Neural progenitor cell (in vitro differentiated cells): ENCODE measurements around the gene GPR82. TPM values are rescaled to one million over a fixed set of nuclear protein-coding genes. Genes with fewer than 3 reads are reported as not detected.

Experiments
- DNase-seq: peaks from one replicate; pipeline ENCODE4 v3.0.0-alpha.2; 2016; ENCODE audit warnings: low spot score
- H2AFZ ChIP-seq: fragments of 200-600 bp; sonication (generic); replicated peaks from 2 replicates; pipeline ENCODE4 v1.6.1; 2016; ENCODE audit warnings: antibody characterized with exemption
- H3F3A ChIP-seq: fragments of 200-600 bp; sonication (generic); 2 replicates; pipeline ENCODE4 v1.6.1; 2016; ENCODE audit warnings: antibody characterized with exemption, low read depth
- H3K27ac ChIP-seq: fragments of 200-600 bp; sonication (generic); 2 replicates; pipeline ENCODE4 v1.5.1; 2016; ENCODE audit warnings: mild to moderate bottlenecking
- H3K27me3 ChIP-seq: fragments of 200-600 bp; sonication (generic); 2 replicates; pipeline ENCODE4 v1.6.1; 2016; ENCODE audit warnings: mild to moderate bottlenecking, moderate library complexity
- H3K36me3 ChIP-seq: fragments of 200-600 bp; sonication (generic); 2 replicates; pipeline ENCODE4 v1.5.1; 2016
- H3K4me1 ChIP-seq: fragments of 200-600 bp; sonication (generic); 2 replicates; pipeline ENCODE4 v1.6.1; 2016; ENCODE audit warnings: mixed run types
- H3K4me2 ChIP-seq: fragments of 200-600 bp; sonication (generic); 2 replicates; pipeline ENCODE4 v1.6.1; 2016
- H3K4me3 ChIP-seq: fragments of 200-600 bp; sonication (generic); 2 replicates; pipeline ENCODE4 v1.5.1; 2016
- H3K79me2 ChIP-seq: fragments of 200-600 bp; sonication (generic); 2 replicates; pipeline ENCODE4 v1.6.1; 2016; ENCODE audit warnings: low read depth
- H3K9ac ChIP-seq: fragments of 200-600 bp; sonication (generic); 2 replicates; pipeline ENCODE4 v1.6.1; 2016
- H3K9me3 ChIP-seq: fragments of 200-600 bp; sonication (generic); 2 replicates; pipeline ENCODE4 v1.5.1; 2016; ENCODE audit warnings: low read depth
- H4K20me1 ChIP-seq: fragments of 200-600 bp; sonication (generic); 2 replicates; pipeline ENCODE4 v1.6.1; 2016; ENCODE audit warnings: low read depth
- H3K27ac Mint-ChIP-seq: 3 replicates; pipeline ENCODE4 v1.8.0; 2021; ENCODE audit warnings: mixed read lengths
- H3K27me3 Mint-ChIP-seq: 2 replicates; pipeline ENCODE4 v1.8.0; 2022; ENCODE audit warnings: low read depth, mild to moderate bottlenecking, inconsistent platforms, moderate library complexity, mixed read lengths; ENCODE audit not compliant: insufficient read depth
- H3K36me3 Mint-ChIP-seq: 3 replicates; pipeline ENCODE4 v1.8.0; 2021; ENCODE audit warnings: mixed read lengths
- H3K4me1 Mint-ChIP-seq: 3 replicates; pipeline ENCODE4 v1.8.0; 2021; ENCODE audit warnings: mixed read lengths
- H3K4me3 Mint-ChIP-seq: 3 replicates; pipeline ENCODE4 v1.8.0; 2021; ENCODE audit warnings: mild to moderate bottlenecking, moderate library complexity, mixed read lengths
- H3K9me3 Mint-ChIP-seq: 3 replicates; pipeline ENCODE4 v1.8.0; 2020; ENCODE audit warnings: mixed read lengths
- EZH2 ChIP-seq: fragments of 200-600 bp; sonication (generic); IDR thresholded peaks from 2 replicates; pipeline ENCODE4 v1.6.1; 2017; ENCODE audit warnings: antibody characterized with exemption, mild to moderate bottlenecking, moderate library complexity
- EZH2phosphoT487 ChIP-seq: fragments of 200-600 bp; sonication (generic); IDR thresholded peaks from 2 replicates; pipeline ENCODE4 v1.6.1; 2017; ENCODE audit warnings: antibody characterized with exemption
- total RNA-seq: library from RNA; depleted of rRNA; stranded (reverse); fragments of >200 nt; gene quantifications from 2 replicates; pipeline ENCODE4 v1.2.3, GENCODE V29; 2015; ENCODE audit warnings: low replicate concordance
- TF ChIP-seq, protein P1 (sequence below): fragments of 200-600 bp; sonication (generic); IDR thresholded peaks from 2 replicates; pipeline ENCODE4 v1.5.1; 2017; ENCODE audit warnings: antibody characterized with exemption, mild to moderate bottlenecking

The GPR82 gene
- total RNA-seq, 1 donor from 2014 or later: not detected

DNA sequence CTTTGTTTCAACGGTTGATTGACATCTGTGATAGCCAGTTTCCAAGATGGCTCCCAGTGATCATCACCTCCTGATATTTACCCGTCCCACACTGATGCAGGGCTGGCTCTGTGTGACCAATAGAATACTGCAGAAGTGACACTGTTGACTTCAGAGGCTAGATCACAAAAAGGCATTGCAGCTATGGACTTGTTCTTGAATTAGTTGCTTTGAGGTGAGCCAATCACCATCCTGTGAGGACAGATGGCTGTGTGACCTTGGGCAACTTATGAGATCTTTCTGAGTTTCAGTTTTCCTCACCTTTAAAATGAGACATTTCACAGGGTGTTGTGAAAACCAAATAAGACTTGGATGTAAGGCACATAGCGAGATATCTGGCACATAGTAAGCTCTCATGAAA lies 1.8 kb upstream of the GPR82 start:
- Histone ChIP-seq H3K9ac (no peak overlapping the region), H3F3A (peaks cover 21% of the 10 kb centered on the region), H3K4me2 (no peak overlapping the region), H2AFZ (no peak overlapping the region), H3K4me3 (no peak overlapping the region), H3K27me3 (no peaks in the 10 kb centered on the region), H4K20me1 (no peaks in the 10 kb centered on the region), H3K4me1 (peaks cover 28% of the 10 kb centered on the region), H3K36me3 (no peaks in the 10 kb centered on the region), H3K27ac (no peak overlapping the region), H3K9me3 (no peaks in the 10 kb centered on the region), H3K79me2 (no peaks in the 10 kb centered on the region)
- Mint-ChIP-seq H3K9me3 (peaks cover 8% of the 10 kb centered on the region), H3K4me1 (peaks cover 15% of the 10 kb centered on the region), H3K4me3 (no peak overlapping the region), H3K27ac (no peak overlapping the region), H3K36me3 (peaks cover 7% of the 10 kb centered on the region), H3K27me3 (no peaks in the 10 kb centered on the region)
- TF ChIP-seq, protein P1, sequence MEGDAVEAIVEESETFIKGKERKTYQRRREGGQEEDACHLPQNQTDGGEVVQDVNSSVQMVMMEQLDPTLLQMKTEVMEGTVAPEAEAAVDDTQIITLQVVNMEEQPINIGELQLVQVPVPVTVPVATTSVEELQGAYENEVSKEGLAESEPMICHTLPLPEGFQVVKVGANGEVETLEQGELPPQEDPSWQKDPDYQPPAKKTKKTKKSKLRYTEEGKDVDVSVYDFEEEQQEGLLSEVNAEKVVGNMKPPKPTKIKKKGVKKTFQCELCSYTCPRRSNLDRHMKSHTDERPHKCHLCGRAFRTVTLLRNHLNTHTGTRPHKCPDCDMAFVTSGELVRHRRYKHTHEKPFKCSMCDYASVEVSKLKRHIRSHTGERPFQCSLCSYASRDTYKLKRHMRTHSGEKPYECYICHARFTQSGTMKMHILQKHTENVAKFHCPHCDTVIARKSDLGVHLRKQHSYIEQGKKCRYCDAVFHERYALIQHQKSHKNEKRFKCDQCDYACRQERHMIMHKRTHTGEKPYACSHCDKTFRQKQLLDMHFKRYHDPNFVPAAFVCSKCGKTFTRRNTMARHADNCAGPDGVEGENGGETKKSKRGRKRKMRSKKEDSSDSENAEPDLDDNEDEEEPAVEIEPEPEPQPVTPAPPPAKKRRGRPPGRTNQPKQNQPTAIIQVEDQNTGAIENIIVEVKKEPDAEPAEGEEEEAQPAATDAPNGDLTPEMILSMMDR: no peak
- TF ChIP-seq EZH2 (no peak), EZH2phosphoT487 (no peak)
- no peak for DNase-seq

DNA sequence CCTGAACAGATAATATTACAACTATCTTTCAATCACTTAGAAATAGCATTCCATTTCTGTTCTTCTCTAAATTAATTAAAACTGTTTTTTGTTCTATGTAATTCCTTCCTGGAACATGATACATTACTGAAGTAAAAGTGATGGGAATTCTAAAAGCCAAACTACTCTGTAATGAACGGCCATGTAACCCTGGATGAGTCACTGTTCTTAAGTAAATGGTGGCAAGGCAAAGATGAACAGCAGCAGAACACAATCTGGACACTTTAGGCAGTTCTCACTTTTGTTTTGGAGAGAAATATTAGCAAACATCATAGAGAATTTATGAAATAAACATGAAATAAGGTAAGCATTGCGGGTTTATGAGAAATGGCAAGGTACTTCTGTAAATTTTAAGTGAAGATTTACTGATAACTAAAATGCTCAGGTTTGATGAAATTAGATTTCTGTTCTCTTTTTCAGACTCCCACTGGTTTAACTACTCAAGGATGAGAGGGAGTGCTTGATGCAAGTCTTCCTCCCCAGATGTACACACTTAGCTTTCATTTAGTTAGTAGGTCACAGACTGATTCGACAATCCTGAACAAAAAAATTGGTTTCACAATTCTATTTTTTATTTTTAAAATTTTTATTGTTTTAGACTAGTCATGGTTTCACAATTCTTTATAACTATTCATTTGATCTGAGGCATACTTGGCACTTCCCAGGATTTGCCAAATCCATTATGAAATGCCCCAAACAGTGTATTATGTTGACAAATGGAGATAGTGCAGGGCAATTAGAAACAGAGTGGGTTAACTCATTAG lies 964 bp upstream of the GPR82 start:
- H3K4me2 ChIP-seq: no peak overlapping the region
- Mint-ChIP-seq H3K27ac (no peak overlapping the region), H3K4me3 (no peak overlapping the region), H3K36me3 (peaks cover 7% of the 10 kb centered on the region), H3K4me1 (peaks cover 15% of the 10 kb centered on the region), H3K9me3 (peaks cover 4% of the 10 kb centered on the region), H3K27me3 (no peaks in the 10 kb centered on the region)
- H4K20me1 ChIP-seq: no peaks in the 10 kb centered on the region
- H3K27me3 ChIP-seq: no peaks in the 10 kb centered on the region
- H2AFZ ChIP-seq: no peak overlapping the region
- H3K9me3 ChIP-seq: no peaks in the 10 kb centered on the region
- H3F3A ChIP-seq: peaks cover 20% of the 10 kb centered on the region
- TF ChIP-seq EZH2 (no peak), EZH2phosphoT487 (no peak)
- TF ChIP-seq, protein P1: no peak
- DNase-seq: no peak
- H3K36me3 ChIP-seq: no peaks in the 10 kb centered on the region
- H3K9ac ChIP-seq: no peak overlapping the region
- no peaks in the 10 kb centered on the region for H3K79me2 ChIP-seq
- no peak overlapping the region for H3K27ac ChIP-seq
- no peak overlapping the region for H3K4me3 ChIP-seq
- H3K4me1 ChIP-seq: peaks cover 21% of the 10 kb centered on the region

DNA sequence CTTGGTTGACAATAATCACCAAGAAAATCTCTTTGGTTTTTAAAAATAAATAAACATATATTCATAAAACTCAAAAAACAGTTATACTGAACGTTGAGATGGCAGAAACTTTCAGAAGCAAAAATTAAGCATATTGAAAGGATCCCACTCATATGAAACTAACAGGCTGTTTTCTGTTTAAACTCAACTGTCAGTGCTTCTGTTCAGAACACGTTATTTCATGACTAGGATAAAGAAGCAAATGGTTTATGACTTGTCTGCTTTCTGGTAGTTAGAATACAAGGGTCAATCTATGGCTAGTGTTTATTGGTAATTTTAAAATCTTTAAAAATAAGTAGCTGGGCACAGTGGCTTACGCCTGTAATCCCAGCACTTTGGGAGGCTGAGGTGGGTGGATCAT lies 4.1 kb downstream of the GPR82 start:
- H3K4me1 Mint-ChIP-seq: peaks cover 6% of the 10 kb centered on the region
- peaks cover 5% of the 10 kb centered on the region for H3K4me1 ChIP-seq

More for the DNA sequence above, 4.1 kb downstream of the GPR82 start:
- Mint-ChIP-seq H3K27me3 (no peaks in the 10 kb centered on the region), H3K36me3 (no peaks in the 10 kb centered on the region), H3K4me3 (no peak overlapping the region), H3K9me3 (no peaks in the 10 kb centered on the region), H3K27ac (no peak overlapping the region)
- H3K27ac ChIP-seq: no peak overlapping the region
- no peaks in the 10 kb centered on the region for H3K79me2 ChIP-seq
- no peaks in the 10 kb centered on the region for H3K27me3 ChIP-seq
- no peaks in the 10 kb centered on the region for H3F3A ChIP-seq
- H4K20me1 ChIP-seq: no peaks in the 10 kb centered on the region
- no peak overlapping the region for H3K4me3 ChIP-seq
- no peak overlapping the region for H3K9ac ChIP-seq
- H2AFZ ChIP-seq: no peak overlapping the region
- TF ChIP-seq, protein P1: no peak
- TF ChIP-seq EZH2 (no peak), EZH2phosphoT487 (no peak)
- no peak for DNase-seq
- H3K36me3 ChIP-seq: no peaks in the 10 kb centered on the region
- H3K9me3 ChIP-seq: no peaks in the 10 kb centered on the region
- no peak overlapping the region for H3K4me2 ChIP-seq
